22Rv1 (cell line): ENCODE results near the gene ELP4.
"Not testable (repeated sequence)": the region's sequence is repeated elsewhere in the genome, so short reads cannot be mapped to it uniquely, and the experiment has no call there.

Source experiments
- CTCF ChIP-seq: fragments of 450-650 bp; IDR thresholded peaks from 2 replicates; pipeline ENCODE4 v1.5.1; 2017; ENCODE audit warnings: mild to moderate bottlenecking
- ZFX ChIP-seq: fragments of 450-650 bp; IDR thresholded peaks from 2 replicates; pipeline ENCODE4 v1.6.1; 2017; ENCODE audit warnings: antibody characterized with exemption, borderline replicate concordance

DNA sequence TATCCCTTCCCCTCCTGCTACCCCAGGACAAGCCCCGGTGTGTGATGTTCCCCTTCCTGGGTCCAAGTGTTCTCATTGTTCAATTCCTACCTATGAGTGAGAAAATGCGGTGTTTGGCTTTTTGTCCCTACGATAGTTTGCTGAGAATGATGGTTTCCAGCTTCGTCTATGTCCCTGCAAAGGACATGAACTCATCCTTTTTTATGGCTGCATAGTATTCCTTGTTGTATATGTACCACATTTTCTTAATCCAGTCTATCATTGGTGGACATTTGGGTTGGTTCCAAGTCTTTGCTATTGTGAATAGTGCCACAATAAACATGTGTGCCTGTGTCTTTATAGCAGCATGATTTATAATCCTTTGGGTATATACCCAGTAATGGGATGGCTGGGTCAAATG lies 55.0 kb downstream of the ELP4 start:
- TF ChIP-seq CTCF, ZFX: not testable (repeated sequence)
